ENCODE data around the gene RXRB. TPM values are rescaled to one million over a fixed set of nuclear protein-coding genes. Genes with fewer than 3 reads are reported as not detected.

The RXRB gene
- total RNA-seq, 1 experiment from 2014 or later, result 30.4 TPM

DNA sequence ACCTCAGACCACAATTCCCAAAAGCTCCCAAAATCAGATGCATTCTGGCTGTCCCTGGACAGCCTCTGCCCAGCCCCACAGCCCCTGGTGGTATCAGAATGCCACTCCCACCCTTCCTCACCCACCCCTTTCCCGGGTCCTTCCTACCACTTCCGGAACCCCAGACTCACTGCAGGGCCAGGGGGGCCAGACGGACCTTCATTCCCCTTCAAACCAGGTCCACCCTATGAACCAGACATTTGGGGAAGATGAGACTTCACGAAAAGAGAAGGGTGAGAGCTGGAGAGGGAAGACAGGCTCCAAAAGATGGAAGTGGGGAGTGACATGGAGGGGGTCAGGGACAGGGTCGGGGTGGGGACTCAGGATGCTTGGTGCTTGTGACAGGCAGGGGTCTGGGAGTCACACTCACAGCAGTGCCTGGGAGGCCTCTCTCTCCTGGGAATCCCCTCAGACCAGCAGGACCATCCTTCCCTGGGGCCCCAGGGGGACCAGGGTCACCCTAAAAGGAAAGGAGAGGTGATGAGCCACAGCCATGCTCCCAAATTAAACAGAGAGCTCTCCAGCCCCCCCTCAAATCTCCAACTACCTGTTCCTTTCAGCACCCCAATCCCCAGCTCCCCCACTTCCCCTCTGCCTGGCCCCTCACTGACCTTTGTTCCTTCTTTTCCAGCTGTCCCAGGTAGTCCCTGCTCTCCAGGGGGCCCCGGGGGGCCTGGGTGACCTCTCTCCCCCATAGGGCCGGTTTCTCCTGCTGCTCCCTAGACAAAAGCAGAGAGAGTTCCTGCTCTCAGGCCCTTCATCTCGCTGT, 28.4 kb downstream of the RXRB start:
- no peaks in the 10 kb centered on the region for H3K9me3 ChIP-seq
- peak overlapping the region; percentile 30 for H3K27ac Mint-ChIP-seq (ENCODE audit: unreplicated experiment)
- intact Hi-C loops (cut with micrococcal nuclease; ENCODE audit: unreplicated experiment), result loop anchor here (1.0 kb wide), 1 partner anchor 157 kb away; no protein-coding TSS in a partner anchor
- no peaks in the 10 kb centered on the region for H3K27me3 ChIP-seq (replicated peaks; ENCODE audit: control insufficient read depth, insufficient read depth, low read length)
- no peak for TF ChIP-seq CTCF (IDR thresholded peaks at IDR 0.05; ENCODE audit: insufficient read depth in 1 of 2, low read depth in 1 of 2, low read length in 1 of 2, severe bottlenecking in 1 of 2, unreplicated experiment in 1 of 2)
- DNase-seq, result no peak
- H3K4me3 ChIP-seq (ENCODE audit: low read depth, low read length), result no peak overlapping the region
- BruUV-seq (replicated peaks), result no TSS peak
- no peaks in the 10 kb centered on the region for H3K9me3 Mint-ChIP-seq (ENCODE audit: unreplicated experiment)
- H3K36me3 Mint-ChIP-seq (ENCODE audit: insufficient read depth, unreplicated experiment), result no peaks in the 10 kb centered on the region
- H3K27me3 Mint-ChIP-seq (ENCODE audit: insufficient read depth, unreplicated experiment), result peaks cover 17% of the 10 kb centered on the region
- H3K36me3 ChIP-seq (ENCODE audit: control insufficient read depth, insufficient read depth, low read length), result no peaks in the 10 kb centered on the region
- H3K4me3 Mint-ChIP-seq (ENCODE audit: unreplicated experiment), result no peak overlapping the region
- POLR2A ChIA-PET, result no interaction called here
- H3K4me1 ChIP-seq, result no peaks in the 10 kb centered on the region
- CTCF ChIA-PET, result interaction anchor here (0.5 to 1.5 kb wide), 11 partner anchors 8 to 239 kb away, joined by 3 to 6 read pairs (median 3); no protein-coding TSS in a partner anchor
- no peaks in the 10 kb centered on the region for H3K4me1 Mint-ChIP-seq (ENCODE audit: low read depth, unreplicated experiment)

DNA sequence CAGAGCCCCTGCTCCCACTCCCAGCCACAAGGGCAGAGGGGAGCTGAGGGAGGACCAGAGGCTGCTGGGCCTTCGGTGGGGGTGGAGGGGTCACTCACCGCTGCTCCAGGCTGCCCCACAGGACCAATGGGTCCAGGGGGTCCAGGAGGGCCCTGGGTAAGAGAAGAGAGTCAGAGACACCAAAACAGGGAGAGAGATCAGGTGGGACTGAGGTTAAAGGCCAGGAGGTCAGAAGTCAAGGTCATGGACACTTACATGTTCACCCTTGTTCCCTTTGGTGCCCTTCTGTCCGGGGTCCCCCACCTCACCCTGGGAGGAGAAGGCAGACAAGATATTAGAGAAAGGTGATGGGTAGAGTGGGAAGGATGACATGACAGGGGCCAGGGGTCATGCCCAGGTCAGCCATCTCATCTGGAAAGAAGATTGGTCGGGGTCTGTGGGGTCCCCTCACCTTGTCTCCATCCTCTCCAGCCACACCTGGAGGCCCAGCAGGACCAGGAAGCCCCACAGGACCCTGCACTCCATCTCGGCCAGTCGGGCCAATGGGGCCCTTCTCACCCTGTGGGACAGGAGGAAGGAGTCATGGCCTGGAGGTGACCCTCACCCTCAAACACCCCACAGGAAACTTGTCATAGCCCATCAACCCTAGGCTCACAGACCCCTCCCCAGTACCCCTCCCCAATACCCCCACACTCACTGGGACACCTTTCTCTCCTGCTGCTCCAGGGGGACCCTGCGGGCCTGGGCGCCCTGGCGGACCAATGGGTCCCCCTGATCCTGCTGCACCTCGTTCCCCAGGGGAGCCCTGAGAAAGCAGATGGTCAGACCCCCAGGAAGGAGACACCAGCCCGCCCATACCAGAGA, 29.2 kb downstream of the RXRB start:
- no peaks in the 10 kb centered on the region for H3K4me1 ChIP-seq
- Mint-ChIP-seq H3K27me3 (ENCODE audit: insufficient read depth, unreplicated experiment) (peaks cover 15% of the 10 kb centered on the region), H3K4me3 (ENCODE audit: unreplicated experiment) (no peak overlapping the region), H3K36me3 (ENCODE audit: insufficient read depth, unreplicated experiment) (no peaks in the 10 kb centered on the region), H3K27ac (ENCODE audit: unreplicated experiment) (no peak overlapping the region), H3K4me1 (ENCODE audit: low read depth, unreplicated experiment) (no peaks in the 10 kb centered on the region), H3K9me3 (ENCODE audit: unreplicated experiment) (no peaks in the 10 kb centered on the region)
- H3K9me3 ChIP-seq, result no peaks in the 10 kb centered on the region
- POLR2A ChIA-PET, result no interaction called here
- DNase-seq, result no peak
- H3K4me3 ChIP-seq (ENCODE audit: low read depth, low read length), result no peak overlapping the region
- intact Hi-C loops (cut with micrococcal nuclease; ENCODE audit: unreplicated experiment), result no loop called here
- no peak for TF ChIP-seq CTCF (IDR thresholded peaks at IDR 0.05; ENCODE audit: insufficient read depth in 1 of 2, low read depth in 1 of 2, low read length in 1 of 2, severe bottlenecking in 1 of 2, unreplicated experiment in 1 of 2)
- no peaks in the 10 kb centered on the region for H3K27me3 ChIP-seq (replicated peaks; ENCODE audit: control insufficient read depth, insufficient read depth, low read length)
- CTCF ChIA-PET, result interaction anchor here (1.0 kb wide), 1 partner anchor 27 kb away, joined by 3 read pairs; no protein-coding TSS in a partner anchor
- no TSS peak for BruUV-seq (replicated peaks)
- no peaks in the 10 kb centered on the region for H3K36me3 ChIP-seq (ENCODE audit: control insufficient read depth, insufficient read depth, low read length)

DNA sequence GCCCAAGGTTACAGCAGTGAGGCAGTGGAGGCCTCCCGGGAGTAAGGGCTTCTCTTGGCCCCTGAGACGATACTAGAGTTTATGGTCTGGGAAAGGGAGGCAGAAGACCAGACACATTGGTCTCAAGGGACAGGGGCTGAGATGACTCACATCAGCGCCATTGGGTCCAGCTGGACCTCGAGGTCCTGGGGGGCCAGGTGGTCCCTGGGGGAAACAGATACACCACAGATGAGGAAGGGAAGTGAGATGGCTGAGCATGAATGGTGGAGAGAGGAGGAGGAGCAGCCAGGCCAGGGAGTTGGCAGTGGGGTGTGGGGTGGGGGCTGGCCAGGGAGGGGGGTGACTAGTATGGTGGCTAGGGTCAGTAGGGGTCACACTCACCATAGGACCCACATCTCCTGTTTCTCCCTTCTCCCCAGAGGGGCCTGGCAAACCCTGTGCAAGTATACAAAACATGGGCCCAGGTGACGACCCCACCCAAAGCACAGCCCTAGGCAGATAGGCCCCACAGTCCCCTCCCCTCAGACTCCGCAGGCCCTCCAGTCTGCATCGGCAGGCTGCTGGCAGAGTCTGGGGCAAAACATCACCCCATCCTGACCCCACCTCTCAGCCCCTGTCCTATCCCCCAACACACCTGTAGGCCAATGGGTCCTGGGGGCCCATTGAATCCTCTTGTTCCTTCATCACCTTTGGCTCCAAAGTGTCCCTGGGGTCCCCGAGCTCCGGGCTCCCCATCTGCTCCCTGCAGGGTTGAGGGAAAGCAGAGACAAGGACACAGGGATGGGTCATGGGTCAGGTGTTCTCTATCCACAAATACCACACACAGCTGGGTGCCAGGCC, 30.1 kb downstream of the RXRB start:
- no peaks in the 10 kb centered on the region for H3K4me1 ChIP-seq
- no peaks in the 10 kb centered on the region for H3K9me3 ChIP-seq
- no peaks in the 10 kb centered on the region for H3K36me3 ChIP-seq (ENCODE audit: control insufficient read depth, insufficient read depth, low read length)
- CTCF ChIA-PET, result no interaction called here
- POLR2A ChIA-PET, result no interaction called here
- Mint-ChIP-seq H3K9me3 (ENCODE audit: unreplicated experiment) (no peaks in the 10 kb centered on the region), H3K36me3 (ENCODE audit: insufficient read depth, unreplicated experiment) (no peaks in the 10 kb centered on the region), H3K27ac (ENCODE audit: unreplicated experiment) (no peak overlapping the region), H3K4me1 (ENCODE audit: low read depth, unreplicated experiment) (no peaks in the 10 kb centered on the region), H3K27me3 (ENCODE audit: insufficient read depth, unreplicated experiment) (peaks cover 10% of the 10 kb centered on the region), H3K4me3 (ENCODE audit: unreplicated experiment) (no peak overlapping the region)
- no TSS peak for BruUV-seq (replicated peaks)
- intact Hi-C loops (cut with micrococcal nuclease; ENCODE audit: unreplicated experiment), result no loop called here
- no peak overlapping the region for H3K4me3 ChIP-seq (ENCODE audit: low read depth, low read length)
- DNase-seq, result no peak
- H3K27me3 ChIP-seq (replicated peaks; ENCODE audit: control insufficient read depth, insufficient read depth, low read length), result no peaks in the 10 kb centered on the region
- TF ChIP-seq CTCF (IDR thresholded peaks at IDR 0.05; ENCODE audit: insufficient read depth in 1 of 2, low read depth in 1 of 2, low read length in 1 of 2, severe bottlenecking in 1 of 2, unreplicated experiment in 1 of 2), result no peak
